ENCODE data around the gene SLC25A42. TPM values are rescaled to one million over a fixed set of nuclear protein-coding genes. Genes with fewer than 3 reads are reported as not detected.

The SLC25A42 gene
- total RNA-seq, 1 experiment from 2014 or later: 6.7 TPM

DNA sequence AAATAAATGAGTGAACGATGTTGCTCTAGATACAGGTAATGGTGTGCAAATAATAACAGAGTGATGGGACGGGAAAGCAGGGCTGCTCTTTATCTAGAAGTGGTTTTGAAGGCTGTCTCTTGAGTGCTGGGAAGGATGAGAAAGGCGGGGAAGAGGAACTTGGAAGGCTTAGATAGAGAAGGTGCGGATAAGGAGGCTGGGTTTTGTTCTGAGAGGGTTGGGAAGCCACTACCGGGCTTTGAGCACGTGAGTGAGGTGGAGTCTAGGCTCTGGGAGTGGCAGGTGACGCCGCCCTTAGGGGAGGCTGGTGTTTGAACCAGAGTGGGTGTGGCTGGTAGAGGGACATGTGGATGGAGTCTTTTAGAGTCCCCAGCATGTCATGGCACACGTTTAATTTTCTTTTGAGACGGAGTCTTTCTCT, 29.6 kb upstream of the SLC25A42 start:
- Histone ChIP-seq H3K27me3 (replicated peaks) (no peaks in the 10 kb centered on the region), H3K27ac (peak overlapping the region; percentile 91), H3K4me1 (replicated peaks) (peaks cover 13% of the 10 kb centered on the region), H3K4me3 (peak overlapping the region; percentile 97), H3K36me3 (peaks cover 53% of the 10 kb centered on the region), H3K9me3 (replicated peaks) (0 out of 2 replicates have a peak, but pooled peaks cover 3% of the 10 kb centered on the region)
- peak in 1 of 2 experiments; percentile 68 for DNase-seq (ENCODE audit: low read depth in 1 of 2, low spot score in 2 of 2)

DNA sequence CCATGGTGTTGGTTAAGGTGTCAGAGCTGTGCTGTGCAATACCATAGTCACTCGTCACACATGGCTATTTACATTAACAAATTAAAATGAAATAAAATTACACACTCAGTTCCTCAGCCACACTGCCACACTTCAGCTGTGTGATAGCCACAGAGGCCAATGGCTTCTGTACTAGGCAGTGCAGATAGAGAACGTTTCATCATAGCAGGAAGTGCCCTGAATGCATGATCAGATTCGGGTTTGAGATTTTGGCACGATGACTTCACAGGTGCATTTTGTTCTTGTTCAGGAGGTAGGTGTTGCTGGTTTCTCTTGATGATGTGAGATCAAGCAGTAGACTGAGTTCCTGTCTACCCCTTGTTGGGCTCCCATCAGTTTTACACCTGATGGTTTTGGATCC, 23.9 kb upstream of the SLC25A42 start:
- H3K9me3 ChIP-seq (replicated peaks): no peaks in the 10 kb centered on the region
- H3K36me3 ChIP-seq: peaks cover 38% of the 10 kb centered on the region
- no peak overlapping the region for H3K4me3 ChIP-seq
- DNase-seq (ENCODE audit: low read depth in 1 of 2, low spot score in 2 of 2): no peak
- no peak overlapping the region for H3K27ac ChIP-seq
- no peaks in the 10 kb centered on the region for H3K27me3 ChIP-seq (replicated peaks)
- H3K4me1 ChIP-seq (replicated peaks): no peaks in the 10 kb centered on the region

DNA sequence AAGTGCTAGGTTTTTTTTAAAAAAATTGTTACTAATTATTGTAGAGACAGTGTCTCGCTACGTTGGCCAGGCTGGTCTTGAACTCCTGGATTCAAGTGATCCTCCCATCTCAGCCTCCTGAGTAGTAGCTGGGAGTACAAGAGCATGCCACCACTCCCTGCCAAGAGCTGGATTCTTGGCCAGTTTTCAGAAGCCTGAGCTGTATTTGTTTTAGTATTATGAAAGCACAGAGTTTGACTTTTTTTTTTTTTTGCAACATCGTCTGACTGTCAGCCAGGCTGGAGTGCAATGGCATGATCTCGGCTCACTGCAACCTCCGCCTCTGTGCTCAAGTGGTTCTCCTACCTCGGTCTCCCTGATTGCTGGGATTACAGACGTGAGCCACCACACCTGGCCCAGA, 23.4 kb upstream of the SLC25A42 start:
- Histone ChIP-seq H3K4me3 (no peak overlapping the region), H3K36me3 (peaks cover 37% of the 10 kb centered on the region)

DNA sequence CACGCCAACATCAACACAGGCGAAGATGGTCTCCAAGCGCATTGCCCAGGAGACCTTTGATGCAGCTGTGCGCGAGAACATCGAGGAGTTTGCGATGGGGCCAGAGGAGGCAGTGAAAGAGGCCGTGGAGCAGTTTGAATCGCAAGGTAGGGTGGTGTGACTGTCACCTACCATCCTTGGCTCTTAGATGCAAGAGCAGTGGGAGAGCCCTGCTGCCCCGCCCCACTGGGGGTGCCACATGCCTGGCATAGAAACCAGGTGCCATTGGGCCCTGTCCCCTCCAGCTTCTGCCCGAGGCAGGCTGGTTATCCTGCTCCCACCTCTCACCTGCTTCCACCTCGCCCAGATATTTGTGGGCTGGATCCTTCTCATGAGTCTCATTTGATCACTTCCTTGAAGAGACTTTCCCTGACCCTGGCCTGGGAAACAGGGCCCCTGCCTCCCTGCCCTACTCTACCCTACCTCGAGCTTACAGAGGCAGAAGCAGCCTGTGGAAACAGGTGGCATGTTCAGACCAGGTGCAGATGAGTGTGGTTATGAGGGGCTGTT, 21.0 kb upstream of the SLC25A42 start:
- Histone ChIP-seq H3K36me3 (peaks cover 38% of the 10 kb centered on the region), H3K9me3 (replicated peaks) (no peaks in the 10 kb centered on the region), H3K4me1 (replicated peaks) (no peaks in the 10 kb centered on the region), H3K4me3 (no peak overlapping the region), H3K27ac (no peak overlapping the region), H3K27me3 (replicated peaks) (no peaks in the 10 kb centered on the region)
- no peak for DNase-seq (ENCODE audit: low read depth in 1 of 2, low spot score in 2 of 2)

More for the DNA sequence above, 23.4 kb upstream of the SLC25A42 start:
- no peaks in the 10 kb centered on the region for H3K27me3 ChIP-seq (replicated peaks)
- H3K27ac ChIP-seq: no peak overlapping the region
- no peaks in the 10 kb centered on the region for H3K4me1 ChIP-seq (replicated peaks)
- DNase-seq (ENCODE audit: low read depth in 1 of 2, low spot score in 2 of 2): no peak
- H3K9me3 ChIP-seq (replicated peaks): no peaks in the 10 kb centered on the region

DNA sequence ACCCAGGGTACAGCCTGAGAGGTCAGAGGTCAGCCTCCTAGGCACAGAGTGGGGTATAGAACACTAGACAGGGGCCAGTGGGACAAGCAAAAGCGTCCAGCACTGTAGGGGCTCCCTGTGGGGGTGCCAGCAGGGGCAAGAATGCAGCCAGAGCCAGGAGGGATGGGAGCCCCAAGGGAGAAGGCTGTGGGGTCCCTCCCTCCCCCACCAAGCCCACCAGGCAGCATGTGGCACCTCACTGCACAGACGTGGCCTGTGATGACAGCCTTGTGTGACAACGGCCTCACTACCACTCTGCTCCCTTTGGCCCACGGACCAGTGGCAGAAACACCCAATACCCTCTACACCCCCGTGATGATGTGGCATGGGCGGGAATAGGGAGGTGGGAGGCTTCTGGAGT, 20.3 kb upstream of the SLC25A42 start:
- no peaks in the 10 kb centered on the region for H3K4me1 ChIP-seq (replicated peaks)
- H3K27me3 ChIP-seq (replicated peaks): no peaks in the 10 kb centered on the region
- no peak overlapping the region for H3K27ac ChIP-seq
- peaks cover 38% of the 10 kb centered on the region for H3K36me3 ChIP-seq
- no peaks in the 10 kb centered on the region for H3K9me3 ChIP-seq (replicated peaks)
- no peak for DNase-seq (ENCODE audit: low read depth in 1 of 2, low spot score in 2 of 2)
- H3K4me3 ChIP-seq: no peak overlapping the region

DNA sequence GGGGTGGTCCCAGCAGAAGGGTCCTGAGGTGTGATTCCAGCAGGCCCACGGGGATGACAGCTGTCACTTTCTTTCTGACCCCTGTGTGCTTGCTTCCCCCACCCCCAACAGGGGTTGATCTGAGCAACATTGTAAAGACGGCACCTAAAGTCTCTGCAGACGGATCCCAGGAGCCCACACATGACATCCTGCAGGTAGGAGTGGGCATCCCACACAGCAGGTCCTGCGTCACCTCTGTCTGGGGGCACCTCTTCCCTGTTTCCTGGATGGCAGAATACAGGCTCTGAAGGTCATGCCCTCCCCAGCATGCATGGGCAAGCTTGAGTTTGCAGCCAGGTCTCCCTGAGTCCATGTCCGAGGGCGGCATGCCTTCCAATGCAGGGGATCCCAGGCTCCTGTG, 19.9 kb upstream of the SLC25A42 start:
- H3K9me3 ChIP-seq (replicated peaks): no peaks in the 10 kb centered on the region
- H3K36me3 ChIP-seq: peaks cover 35% of the 10 kb centered on the region
- no peak for DNase-seq (ENCODE audit: low read depth in 1 of 2, low spot score in 2 of 2)
- H3K27ac ChIP-seq: no peak overlapping the region
- no peaks in the 10 kb centered on the region for H3K27me3 ChIP-seq (replicated peaks)
- no peak overlapping the region for H3K4me3 ChIP-seq
- H3K4me1 ChIP-seq (replicated peaks): no peaks in the 10 kb centered on the region

DNA sequence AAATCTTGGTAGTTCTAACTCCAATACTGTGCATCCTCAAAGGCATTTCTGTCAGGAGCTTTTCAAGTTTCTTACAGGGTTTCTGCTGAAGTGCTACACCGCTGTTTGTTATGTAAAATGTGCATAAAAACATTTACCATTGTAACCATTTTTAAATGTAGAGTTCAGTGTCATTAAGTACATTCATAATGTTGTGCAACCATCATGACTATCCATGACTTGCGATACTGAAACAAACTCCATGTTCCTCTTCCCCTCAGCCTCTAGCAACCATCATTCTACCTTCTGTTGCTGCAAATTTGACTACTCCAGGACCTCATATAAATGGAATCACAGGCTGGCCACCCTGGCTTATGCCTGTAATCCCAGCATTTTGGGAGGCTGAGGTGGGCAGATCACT, 14.4 kb upstream of the SLC25A42 start:
- peaks cover 52% of the 10 kb centered on the region for H3K36me3 ChIP-seq
- no peaks in the 10 kb centered on the region for H3K27me3 ChIP-seq (replicated peaks)
- H3K4me1 ChIP-seq (replicated peaks): no peaks in the 10 kb centered on the region
- no peak overlapping the region for H3K27ac ChIP-seq
- no peak overlapping the region for H3K4me3 ChIP-seq
- no peak for DNase-seq (ENCODE audit: low read depth in 1 of 2, low spot score in 2 of 2)
- H3K9me3 ChIP-seq (replicated peaks): no peaks in the 10 kb centered on the region

DNA sequence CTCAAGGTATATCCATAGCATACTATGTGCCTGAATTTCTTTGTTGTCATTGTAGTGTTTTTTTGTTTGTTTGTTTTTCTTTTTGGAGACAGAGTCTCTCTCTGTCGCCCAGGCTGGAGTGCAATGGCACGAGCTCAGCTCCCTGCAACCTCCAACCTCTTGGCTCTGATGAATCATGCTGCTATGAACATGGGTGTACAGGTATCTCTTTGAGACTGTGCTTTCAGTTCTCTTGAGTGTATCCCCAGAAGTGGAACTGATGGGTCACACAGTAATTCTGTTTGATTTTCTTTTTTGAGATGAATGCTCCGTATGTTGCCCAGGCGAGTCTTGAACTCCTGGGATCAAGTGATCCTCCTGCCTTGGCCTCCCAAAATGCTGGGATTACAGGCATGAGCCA, 13.7 kb upstream of the SLC25A42 start:
- no peaks in the 10 kb centered on the region for H3K27me3 ChIP-seq (replicated peaks)
- H3K27ac ChIP-seq: no peak overlapping the region
- no peak overlapping the region for H3K4me3 ChIP-seq
- H3K36me3 ChIP-seq: peaks cover 54% of the 10 kb centered on the region
- DNase-seq (ENCODE audit: low read depth in 1 of 2, low spot score in 2 of 2): no peak
- H3K9me3 ChIP-seq (replicated peaks): no peaks in the 10 kb centered on the region
- no peaks in the 10 kb centered on the region for H3K4me1 ChIP-seq (replicated peaks)

DNA sequence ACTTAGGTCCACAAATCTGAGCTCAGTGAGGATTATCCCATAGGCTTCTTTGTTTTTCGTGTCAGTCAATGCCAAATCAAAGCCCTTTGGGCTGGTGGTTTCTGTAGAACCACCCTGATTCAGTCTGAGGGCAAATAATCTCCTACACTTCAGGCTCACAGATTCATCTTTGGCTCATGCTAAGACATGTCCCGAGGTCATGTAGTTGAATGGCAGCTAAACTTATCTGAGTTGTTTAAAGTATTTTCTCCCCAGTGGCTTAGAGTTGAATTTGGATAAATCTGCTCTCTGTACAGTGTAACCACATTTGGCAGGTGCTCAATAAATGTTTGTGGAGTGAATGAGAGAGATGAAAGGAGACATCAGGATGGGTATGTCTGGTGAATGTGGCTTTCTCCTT, 13.1 kb upstream of the SLC25A42 start:
- Histone ChIP-seq H3K36me3 (peaks cover 58% of the 10 kb centered on the region), H3K4me3 (no peak overlapping the region), H3K27me3 (replicated peaks) (no peaks in the 10 kb centered on the region), H3K9me3 (replicated peaks) (no peaks in the 10 kb centered on the region), H3K4me1 (replicated peaks) (no peaks in the 10 kb centered on the region), H3K27ac (no peak overlapping the region)
- no peak for DNase-seq (ENCODE audit: low read depth in 1 of 2, low spot score in 2 of 2)

DNA sequence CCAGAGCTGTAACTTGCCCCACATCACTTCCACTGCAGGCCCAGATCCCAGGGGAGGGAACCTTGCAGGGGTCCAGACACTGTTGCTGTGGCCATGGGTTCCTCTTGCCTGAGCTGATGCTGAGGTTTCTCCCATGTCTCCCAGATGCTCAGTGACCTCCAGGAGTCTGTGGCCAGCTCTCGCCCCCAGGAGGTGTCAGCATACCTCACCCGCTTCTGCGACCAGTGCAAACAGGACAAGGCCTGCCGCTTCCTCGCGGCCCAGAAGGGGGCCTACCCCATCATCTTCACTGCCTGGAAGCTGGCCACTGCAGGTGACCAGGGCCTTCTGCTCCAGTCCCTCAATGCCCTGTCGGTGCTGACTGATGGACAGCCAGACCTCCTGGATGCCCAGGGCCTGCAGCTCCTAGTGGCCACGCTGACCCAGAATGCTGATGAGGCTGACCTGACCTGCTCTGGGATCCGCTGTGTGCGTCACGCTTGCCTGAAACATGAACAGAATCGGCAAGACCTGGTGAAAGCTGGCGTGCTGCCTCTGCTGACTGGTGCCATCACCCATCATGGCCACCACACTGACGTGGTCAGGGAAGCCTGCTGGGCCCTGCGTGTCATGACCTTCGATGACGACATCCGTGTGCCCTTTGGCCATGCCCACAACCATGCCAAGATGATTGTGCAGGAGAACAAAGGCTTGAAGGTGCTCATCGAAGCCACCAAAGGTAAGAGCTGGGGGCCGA, 12.1 kb upstream of the SLC25A42 start:
- DNase-seq (ENCODE audit: low read depth in 1 of 2, low spot score in 2 of 2): no peak
- H3K27me3 ChIP-seq (replicated peaks): no peaks in the 10 kb centered on the region
- no peak overlapping the region for H3K27ac ChIP-seq
- no peaks in the 10 kb centered on the region for H3K9me3 ChIP-seq (replicated peaks)
- H3K4me1 ChIP-seq (replicated peaks): no peaks in the 10 kb centered on the region
- H3K4me3 ChIP-seq: no peak overlapping the region
- H3K36me3 ChIP-seq: peaks cover 56% of the 10 kb centered on the region

DNA sequence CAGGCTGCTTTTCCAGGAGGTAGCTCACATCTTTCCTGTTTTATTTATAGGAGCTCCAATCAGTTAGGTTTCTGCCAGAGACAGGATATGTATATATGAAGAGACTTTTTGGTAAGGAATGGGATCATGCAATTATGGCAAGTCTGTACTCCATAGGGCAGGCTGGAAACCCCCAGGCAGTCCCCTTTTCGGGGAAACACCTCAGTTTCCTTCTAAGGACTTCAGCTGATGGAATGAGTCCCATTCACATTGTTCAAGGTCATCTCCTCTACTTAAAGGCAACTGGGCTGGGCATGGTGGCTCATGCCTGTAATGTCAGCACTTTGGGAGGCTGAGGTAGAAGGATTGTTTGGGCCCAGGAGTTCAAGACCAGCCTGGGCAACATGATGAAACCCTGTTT, 10.9 kb upstream of the SLC25A42 start:
- no peak overlapping the region for H3K27ac ChIP-seq
- DNase-seq (ENCODE audit: low read depth in 1 of 2, low spot score in 2 of 2): no peak
- no peaks in the 10 kb centered on the region for H3K27me3 ChIP-seq (replicated peaks)
- H3K9me3 ChIP-seq (replicated peaks): no peaks in the 10 kb centered on the region
- no peaks in the 10 kb centered on the region for H3K4me1 ChIP-seq (replicated peaks)
- H3K4me3 ChIP-seq: no peak overlapping the region
- H3K36me3 ChIP-seq: peaks cover 60% of the 10 kb centered on the region

DNA sequence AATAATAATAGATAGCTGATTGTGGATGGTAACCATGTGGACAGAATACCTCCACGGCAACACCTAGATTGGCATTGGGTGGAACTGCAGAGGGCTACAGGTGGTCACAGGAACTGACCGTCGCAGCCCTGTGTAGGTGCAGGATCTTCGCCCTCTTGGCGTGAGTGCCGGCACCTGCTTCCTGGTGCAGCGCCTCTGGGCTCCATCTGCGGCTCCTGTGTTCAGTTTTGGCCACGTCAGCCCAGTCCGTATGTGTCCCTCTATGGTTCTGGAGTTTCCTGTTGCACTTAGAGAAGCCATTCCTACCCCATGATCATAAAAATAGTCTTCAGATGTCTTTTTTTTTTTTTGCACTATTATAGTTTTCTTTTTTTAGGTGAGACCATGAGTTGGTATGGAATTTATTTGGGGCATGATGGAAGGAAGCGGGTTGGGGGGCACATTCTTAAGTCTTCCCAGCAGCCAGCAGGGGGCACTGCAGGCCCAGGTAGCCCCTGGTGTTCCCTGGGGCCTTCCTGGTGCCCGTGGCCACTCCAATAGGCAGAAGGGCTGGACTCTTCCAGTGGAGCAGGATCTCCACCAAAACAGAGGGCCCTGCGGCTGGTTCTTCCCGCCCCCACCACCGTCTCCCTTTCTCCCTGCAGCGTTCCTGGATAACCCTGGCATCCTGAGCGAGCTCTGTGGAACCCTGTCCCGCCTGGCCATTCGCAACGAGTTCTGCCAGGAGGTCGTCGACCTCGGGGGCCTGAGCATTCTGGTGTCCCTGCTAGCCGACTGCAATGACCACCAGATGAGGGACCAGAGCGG, 10.1 kb upstream of the SLC25A42 start:
- Histone ChIP-seq H3K27ac (no peak overlapping the region), H3K4me1 (replicated peaks) (no peaks in the 10 kb centered on the region), H3K9me3 (replicated peaks) (no peaks in the 10 kb centered on the region), H3K4me3 (no peak overlapping the region), H3K36me3 (peaks cover 64% of the 10 kb centered on the region), H3K27me3 (replicated peaks) (no peaks in the 10 kb centered on the region)
- DNase-seq (ENCODE audit: low read depth in 1 of 2, low spot score in 2 of 2): peak in 1 of 2 experiments; percentile 15

DNA sequence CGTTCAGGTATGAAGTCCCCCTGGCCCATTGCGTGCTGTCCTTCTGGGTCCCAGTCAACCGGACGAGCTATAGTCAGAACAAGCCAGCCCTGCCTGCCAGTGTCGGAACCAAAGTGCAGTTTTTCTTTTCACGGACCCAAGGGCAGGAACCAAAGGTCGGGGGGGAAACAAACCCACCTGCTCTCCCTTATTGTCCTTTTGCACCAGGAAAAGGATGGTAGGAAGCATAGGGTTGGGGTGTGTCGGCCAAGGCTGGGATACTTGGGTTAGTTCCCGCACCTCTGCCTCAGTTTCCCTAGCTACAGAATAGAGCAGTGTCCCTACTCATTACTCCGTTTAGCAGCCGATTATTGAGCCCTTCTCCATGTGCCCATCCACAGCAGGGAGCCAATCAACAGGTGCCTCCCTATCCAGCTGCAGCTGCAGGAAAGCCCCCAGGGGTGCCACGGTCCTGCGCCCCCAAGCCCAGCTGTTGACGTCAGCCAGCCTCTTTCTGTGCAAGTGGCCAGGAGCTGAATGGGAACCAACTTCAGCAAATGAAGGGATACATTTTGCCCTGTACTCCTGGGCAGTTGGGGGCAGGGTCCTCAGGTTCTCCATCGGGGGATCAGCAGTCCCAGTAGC, 9.4 kb upstream of the SLC25A42 start:
- H3K36me3 ChIP-seq: peaks cover 60% of the 10 kb centered on the region
- H3K9me3 ChIP-seq (replicated peaks): no peaks in the 10 kb centered on the region
- DNase-seq (ENCODE audit: low read depth in 1 of 2, low spot score in 2 of 2): no peak
- H3K4me1 ChIP-seq (replicated peaks): no peaks in the 10 kb centered on the region
- H3K4me3 ChIP-seq: no peak overlapping the region
- no peaks in the 10 kb centered on the region for H3K27me3 ChIP-seq (replicated peaks)
- H3K27ac ChIP-seq: no peak overlapping the region
